UCSD-AML1 (cell line): ENCODE measurements around the gene CENPC.
"Not testable (repeated sequence)": the region's sequence is repeated elsewhere in the genome, so short reads cannot be mapped to it uniquely, and the experiment has no call there.

Experiments used
- DNase-seq: peaks from one replicate; lab custom pipeline; 2025; ENCODE audit not compliant: unreplicated experiment; lab: John Stamatoyannopoulos, UW

Gene CENPC

GRCh38 chr4:67480810-67481209, 64.5 kb downstream of the CENPC start:
- no peak for DNase-seq

DNA sequence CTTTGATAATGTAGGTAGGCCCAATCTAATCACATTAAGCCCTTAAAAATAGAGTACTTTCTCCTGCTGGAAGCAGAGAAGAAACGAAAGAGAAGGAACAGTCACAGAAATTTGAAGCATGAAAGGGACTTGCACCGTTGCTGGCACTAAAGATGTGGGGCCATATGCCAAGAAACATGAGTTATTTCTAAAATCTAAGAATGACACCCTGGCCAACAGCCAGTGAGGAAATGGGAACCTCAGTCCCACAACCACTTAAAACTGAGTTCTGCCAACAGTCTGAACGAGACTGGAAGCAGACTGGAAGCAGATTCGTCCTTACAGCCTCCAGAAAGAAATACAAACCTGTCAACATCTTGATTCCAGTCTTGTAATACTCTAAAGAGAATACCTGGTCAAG, 70.1 kb downstream of the CENPC start:
- DNase-seq: no peak

DNA sequence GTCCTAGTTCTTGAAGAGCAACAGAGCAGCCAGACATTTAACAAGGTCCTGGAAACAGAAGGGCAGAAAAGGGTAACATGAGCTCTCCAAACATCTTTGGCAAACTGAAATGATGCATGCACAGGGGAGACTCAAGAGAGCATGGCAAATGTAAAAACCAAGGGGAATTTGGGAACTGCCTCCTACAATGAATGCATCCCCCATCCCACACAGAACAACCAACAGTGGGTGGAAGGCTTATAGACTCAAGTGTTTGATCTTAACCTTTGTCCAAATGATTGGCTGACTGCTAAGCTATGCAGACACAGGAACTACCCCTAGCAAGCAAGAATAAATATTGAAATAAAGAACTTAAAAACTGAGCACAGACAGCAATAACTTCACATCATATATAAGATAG, 74.4 kb downstream of the CENPC start:
- DNase-seq: no peak

DNA sequence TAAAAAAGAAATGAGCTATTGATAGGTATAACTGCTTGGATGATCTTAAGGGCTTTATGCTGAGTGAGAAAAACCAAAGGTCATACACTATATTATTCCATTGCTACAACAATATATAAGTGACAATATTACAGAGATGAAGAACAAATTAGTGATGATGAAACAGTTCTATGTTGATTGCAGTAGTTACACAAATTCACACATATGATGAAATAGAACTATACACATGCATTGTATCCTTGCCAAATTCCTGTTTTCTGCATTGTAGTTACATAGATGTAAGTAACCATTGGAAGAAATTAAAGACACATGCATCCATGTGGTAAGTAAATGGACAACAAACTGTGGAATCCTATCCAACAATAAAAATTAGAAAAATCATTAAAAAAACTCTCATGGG, 76.5 kb downstream of the CENPC start:
- DNase-seq: no peak

DNA sequence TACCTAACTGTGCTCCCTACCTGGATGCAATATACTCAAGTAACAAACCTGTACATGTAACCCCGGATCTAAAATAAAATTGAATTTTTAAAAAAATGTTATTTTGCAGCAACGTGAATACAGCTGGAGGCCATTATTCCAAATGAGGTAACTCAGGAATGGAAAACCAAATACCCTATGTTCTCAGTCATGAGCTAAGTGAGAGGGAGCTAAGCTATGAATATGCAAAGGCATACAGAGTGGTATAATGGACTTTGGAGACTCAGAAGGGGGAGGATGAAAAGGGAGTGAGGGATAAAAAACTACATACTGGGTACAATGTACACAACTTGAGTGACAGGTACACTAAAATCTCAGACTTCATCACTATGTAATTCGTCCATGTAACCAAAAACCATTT, 78.6 kb downstream of the CENPC start:
- no peak for DNase-seq

DNA sequence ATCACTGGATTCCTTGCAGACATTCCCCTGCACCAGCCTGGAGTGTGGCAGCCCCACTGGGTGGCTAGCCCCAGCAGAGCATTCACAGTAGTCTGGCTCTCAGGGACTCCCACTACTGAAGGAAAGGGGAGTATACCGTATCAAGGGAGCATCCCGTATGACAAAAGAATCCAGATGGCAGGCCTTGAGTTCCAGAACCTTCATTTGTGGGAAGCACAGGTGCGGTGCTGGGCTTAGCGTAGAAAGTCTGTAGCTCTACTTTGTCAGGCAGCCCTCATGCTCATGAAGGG, 79.6 kb downstream of the CENPC start:
- DNase-seq: no peak

- DNase-seq: no peak
Measured at GRCh38 chr4:67465032-67465762, 80.1 kb downstream of the CENPC start.

DNA sequence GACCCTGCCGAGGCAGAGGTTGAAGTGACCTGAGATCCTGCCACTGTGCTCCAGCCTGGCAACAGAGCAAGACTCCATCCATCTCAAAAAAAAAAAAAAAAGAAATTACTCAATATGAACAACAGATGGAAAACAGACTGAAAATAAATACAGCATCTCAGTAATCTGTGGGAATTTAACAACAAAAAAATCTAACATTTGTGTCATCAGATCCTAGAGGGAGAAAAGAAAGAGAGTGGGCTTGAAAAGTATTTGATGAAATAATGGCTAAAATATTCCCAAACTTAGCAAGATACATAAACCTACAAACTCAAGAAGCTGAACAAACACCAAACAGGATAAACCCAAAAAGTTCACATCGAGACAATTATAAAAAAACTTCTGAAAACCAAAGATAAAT, 84.7 kb downstream of the CENPC start:
- DNase-seq: no peak

DNA sequence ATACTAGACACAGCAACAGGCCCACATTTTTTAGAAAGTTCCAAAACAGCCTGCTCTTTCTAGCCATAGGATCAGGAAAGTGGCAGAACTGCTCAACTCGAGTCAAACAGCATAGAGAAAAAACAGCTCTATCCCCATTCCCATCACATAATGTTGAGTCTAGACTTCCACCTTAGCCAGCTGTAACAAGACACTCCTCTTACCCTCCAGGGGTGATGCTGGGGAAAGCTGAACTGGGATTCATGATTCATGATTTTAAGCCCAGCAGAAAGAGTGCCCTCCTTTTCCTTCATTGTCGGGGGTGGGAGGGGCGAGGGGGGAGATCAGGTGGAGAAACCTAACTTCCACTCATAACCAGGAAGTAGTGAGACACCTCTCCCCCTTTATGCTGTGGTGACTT, 86.1 kb downstream of the CENPC start:
- no peak for DNase-seq

- DNase-seq: no peak
Measured at GRCh38 chr4:67456577-67457196, 88.6 kb downstream of the CENPC start.

- not testable (repeated sequence) for DNase-seq
Measured at GRCh38 chr4:67452846-67453205, 92.5 kb downstream of the CENPC start.

DNA sequence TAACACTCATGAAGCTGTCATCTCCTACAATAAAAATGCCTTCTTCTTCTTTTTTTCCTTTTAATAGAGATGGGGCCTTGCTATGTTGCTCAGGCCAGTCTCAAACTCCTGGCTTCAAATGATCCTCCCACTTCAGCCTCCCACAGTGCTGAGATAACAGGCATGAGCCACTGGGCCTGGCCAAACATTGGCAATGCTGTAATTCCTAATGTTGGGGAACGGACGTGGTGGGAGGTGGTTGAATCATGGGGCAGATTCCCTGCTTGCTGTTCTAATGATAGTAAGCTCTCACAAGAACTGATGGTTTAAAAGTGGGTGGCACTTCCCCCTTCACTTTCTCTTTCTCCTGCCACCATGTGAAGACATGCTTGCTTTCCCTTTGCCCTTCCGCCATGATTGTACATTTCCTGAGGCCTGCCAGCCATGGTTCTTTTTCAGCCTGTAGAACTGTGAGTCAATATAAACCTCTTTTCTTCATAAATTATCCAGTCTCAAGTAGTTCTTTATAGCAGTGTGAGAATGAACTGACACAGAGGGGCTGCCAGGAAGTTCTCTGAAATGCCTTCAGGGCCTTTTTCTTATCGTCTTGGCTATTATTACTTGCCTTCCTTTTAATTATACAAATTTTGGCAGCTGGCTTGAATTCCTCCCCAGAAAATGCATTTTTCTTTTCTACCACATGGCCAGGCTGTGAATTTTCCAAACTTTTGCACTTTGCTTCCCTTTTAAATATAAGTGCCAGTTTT, 93.0 kb downstream of the CENPC start:
- DNase-seq: no peak

DNA sequence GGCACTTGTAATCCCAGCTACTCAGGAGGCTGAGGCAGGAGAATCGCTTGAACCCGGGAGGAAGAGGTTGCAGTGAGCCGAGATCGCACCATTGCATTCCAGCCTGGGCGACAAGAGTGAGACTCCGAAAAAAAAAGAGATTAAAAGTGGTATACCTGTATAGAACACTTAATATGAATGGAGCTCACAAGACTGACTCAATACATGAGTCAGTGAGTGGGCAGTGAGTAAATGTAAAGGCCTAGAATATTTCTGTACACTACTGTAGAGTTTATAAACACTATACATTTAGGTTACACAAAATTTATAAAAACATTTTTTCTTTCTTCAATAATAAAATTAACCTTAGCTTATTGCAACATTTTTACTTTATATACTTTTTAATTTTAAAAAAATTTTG, 93.8 kb downstream of the CENPC start:
- no peak for DNase-seq

DNA sequence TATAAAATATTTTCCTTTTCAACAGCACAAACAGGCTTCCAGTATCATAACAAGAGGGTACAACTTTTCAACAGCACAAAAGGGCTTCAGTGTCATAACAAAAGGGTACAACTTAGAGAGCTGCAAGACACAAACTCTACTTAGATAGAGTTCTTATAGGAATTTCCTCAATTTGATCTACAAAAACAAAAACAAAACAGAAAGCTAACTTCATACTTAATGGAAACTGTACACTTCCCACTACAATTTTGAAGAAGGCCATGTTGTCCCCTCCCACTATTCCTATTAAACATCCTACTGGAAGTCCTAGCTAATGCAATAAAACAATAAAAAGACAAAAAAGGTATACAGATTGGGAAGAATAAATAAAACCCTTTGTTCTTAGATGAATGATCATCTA, 96.7 kb downstream of the CENPC start:
- no peak for DNase-seq

DNA sequence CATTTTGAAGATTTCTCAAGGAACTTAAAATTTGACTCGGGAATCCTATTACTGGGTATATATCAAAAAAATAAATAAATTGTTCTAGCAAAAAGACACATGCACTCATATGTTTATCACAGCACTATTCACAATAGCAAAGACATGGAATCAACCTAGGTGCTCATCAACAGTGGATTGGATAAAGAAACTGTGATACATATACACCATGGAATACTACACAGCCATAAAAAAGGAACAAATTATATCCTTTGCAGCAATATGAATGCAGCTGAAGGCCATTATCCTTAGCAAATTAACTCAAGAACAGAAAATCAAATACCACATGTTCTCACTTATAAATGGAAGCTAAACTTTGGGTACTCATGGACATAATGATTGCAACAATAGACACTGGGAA, 97.4 kb downstream of the CENPC start:
- no peak for DNase-seq

- DNase-seq: no peak
Measured at GRCh38 chr4:67446811-67447210, 98.5 kb downstream of the CENPC start.

DNA sequence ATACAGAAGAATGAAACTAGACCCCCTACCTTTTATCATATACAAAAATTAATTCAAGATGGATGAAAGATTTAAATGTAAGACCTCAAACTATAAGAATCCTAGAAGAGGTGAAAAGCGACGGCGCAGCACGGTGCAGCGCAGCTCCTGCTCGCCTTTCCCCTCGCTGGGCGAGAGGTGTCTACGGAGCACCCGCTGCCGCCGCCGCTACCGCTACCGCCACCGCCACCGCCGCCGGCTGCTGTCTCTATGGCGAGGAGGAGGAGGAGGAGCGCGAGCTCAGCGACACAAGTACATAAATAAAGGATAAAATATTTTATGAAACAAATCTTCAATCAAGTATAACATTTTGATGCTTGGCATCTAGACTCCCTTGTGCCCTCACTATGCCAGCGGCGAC, 99.4 kb downstream of the CENPC start:
- not testable (repeated sequence) for DNase-seq

DNA sequence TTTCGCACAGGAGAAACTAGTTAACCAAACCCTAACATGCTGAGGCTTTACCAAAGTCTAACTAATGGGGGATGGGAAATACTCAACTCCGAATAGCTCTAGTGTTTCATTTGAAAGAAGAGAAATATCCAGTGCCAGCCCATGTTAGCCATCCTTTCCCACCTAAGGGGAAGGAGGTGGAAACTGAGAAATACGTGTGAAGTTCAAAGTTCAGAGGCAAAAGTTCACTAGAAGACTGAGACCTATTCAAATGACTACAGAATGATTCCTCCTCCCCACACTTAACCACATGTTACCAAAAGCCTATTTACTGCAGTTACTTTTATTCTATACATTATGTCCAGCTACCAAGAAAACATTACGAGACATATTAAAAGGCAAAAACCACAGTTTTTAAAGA, 106.3 kb downstream of the CENPC start:
- no peak for DNase-seq

DNA sequence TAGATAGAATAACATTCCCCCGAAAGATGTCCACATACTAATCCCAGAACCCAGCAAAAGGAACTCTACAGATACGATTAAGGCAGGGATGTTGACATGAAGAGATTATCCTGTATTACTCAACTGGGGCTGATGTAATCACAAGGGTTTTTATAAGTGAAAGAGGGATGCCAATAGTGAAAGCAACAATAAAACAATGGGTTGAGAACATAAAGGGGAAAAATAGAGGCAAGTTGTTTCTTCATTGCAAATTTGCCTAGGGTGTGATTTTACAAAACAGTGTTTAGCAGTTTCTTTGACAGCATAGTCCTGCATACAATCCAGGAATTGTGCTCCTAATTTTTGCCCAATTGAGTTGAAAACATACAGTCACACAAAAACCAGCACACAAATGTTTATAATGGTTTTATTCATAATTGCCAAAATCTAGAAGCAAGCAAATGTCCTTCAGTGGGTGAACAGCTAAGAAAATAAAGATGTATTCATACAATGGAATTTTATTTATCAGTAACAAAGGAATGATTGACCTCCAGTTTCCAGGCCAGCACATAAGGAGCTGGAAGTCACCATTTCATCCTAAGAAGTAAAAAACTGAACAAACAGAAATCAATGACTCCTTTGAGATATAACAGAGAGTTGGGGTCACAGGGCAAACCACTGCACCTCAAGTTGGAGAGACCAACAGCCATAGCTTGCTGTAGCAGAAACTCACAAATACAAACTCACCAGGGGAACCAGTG, 107.2 kb downstream of the CENPC start:
- no peak for DNase-seq

DNA sequence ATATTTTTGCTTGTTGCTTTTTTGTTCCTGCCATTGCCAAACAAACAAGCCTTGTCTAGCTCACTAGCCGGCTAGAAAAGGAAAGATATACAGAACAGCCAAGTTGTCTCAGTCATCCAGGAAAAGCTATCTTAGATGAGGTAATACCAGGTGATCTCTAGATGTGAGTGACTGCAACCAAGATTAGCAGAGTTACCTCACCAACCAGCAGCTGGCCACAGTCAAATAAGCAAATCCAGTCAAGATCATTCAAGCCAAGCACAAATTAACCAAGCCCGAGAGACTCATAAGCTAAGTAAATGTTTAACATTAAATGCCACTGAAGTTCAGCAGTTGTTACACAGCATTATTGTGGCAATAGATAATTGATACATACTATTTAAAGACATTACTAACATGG, 108.6 kb downstream of the CENPC start:
- no peak for DNase-seq

GRCh38 chr4:67430989-67431388, 114.3 kb downstream of the CENPC start:
- DNase-seq: no peak

- DNase-seq: no peak
Measured at GRCh38 chr4:67428819-67429218, 116.5 kb downstream of the CENPC start.
